ENCODE results near the gene ALKBH5.

ALKBH5 gene

DNA sequence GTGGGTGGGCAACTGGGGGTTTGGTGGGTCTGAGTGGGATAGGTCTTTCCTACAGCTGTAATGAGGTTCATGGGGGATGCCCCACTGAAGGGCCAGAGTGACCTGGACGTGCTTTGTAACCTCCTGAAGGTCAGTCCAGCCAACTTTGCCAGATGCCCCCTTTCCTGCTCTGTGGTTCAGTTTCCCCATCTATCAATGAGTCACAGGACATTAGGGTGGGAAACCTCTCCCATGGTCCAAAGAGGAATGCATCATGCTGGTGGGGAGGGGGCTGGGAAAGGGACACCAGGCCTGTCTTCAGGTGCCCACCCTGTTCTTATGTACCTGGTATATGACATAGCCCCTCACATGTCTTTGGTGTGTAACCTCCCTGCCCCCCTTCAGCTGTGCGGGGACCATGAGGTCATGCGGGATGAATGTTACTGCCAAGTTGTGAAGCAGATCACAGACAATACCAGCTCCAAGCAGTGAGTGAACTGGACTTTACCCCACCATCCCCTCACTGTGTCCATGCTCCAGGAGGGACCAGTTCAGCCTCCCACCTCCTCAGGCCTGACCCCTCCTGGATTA is 24.0 kb upstream of the ALKBH5 start:
- no peak for DNase-seq

DNA sequence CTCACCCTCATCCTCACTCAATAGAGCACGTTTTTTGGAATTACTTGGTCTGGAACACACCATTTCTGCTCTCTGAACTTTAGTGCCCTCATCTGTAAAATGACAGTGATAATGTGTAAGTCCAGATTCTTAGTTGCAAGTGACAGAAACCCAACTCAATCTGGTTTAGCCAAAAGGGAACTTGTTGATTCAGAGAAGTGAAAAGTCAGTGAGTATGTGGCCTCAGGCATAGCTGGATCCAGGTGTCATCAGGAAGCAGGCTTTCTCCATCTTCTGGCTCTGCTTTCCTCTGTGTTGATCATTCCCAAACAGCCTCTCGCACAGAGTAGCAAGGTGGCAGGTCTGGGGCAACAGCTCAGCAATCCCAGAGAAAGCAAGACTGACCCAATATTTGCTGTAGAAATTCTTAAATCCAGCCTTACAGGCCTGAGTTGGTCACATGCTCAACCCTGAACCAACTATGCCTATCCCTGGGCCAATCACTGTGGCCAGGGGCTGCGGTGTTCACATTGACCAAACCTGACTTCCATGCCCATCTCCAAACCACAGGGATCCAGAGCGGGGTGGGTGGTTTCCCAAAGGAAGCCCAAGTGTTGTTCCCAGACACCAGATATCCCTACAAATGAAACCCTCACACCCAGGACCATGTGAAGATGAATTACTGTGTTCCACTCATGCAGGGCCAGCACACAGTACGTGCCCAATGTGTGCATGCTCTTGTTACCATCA is 23.3 kb upstream of the ALKBH5 start:
- DNase-seq: no peak

DNA sequence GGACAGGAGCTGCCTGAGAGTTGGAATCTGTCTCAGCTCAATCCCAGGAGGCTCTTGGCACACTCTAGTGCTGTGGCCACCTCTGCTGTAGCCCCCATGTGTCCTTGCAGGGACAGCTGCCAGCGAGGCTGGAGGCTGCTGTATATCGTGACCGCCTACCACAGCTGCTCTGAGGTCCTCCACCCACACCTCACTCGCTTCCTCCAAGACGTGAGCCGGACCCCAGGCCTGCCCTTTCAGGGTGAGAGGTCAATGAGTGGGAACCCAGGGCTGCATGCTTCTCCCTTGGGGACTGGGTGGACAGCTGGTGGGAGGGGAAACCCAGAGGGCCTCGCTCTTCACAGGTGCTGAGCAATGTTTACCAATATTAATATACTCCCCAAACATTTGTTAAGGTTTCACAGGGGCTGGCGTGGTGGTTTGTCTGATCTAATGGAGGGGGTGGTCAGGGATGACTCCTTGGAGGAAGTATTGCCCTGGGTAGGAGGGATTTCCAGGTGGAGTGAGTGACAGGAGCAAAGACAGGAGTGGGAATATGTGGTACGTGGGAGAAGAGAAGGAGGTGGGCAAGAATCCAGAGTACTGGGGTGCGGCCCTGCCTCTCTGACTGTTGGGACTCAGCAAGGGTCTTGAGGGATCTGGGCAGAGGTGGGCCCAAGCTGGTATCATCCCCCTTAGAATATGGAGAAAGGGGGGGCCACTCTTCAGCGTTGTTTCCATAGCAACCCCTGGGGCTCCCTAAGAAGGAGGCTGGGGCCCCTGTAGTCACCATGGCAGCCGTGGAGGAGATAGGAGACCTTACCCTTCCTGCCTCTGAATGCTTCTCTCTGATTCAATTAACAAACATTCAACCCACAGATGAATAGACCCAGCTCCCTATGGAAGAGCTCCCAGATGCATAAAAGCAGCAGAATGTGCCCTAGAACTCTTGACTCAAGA is 22.2 kb upstream of the ALKBH5 start:
- no peak for DNase-seq

DNA sequence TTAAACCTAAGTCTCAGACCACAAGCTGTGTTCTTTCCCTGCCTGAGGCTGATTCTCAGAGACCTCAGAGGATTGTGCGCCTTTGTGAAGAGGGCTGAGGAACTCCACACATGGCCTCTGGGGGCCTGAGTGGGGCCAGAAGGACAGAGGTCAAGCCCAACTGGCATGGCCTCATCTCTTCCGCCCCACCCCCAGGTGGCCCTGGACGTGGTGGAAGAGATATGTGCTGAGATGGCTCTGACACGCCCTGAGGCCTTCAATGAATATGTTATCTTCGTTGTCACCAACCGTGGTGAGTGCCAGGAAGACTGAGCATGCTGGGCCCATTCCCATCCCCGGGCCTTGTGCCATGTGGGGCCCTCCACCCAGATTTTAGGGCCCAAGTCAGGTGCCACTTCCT is 20.1 kb upstream of the ALKBH5 start:
- no peak for DNase-seq

DNA sequence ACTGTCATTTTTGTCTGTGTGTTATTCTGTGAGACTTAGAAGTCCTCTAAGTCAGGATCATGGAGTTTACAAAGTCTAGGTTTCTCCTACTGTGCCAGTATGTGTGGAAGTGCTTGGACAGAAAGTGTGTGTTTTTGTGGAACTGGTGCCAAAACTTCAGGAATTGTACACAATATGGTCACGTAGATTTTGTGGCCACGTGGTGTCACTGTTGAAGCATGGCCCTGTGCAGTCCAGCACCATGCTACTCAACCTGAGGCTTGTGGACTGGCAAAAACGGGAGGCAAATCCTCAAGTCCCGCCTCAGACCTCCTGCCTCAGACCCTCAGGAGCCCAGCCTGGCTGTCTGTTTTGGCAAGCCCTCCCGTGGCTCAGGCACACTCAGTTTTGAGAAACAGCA is 16.7 kb upstream of the ALKBH5 start:
- no peak for DNase-seq

DNA sequence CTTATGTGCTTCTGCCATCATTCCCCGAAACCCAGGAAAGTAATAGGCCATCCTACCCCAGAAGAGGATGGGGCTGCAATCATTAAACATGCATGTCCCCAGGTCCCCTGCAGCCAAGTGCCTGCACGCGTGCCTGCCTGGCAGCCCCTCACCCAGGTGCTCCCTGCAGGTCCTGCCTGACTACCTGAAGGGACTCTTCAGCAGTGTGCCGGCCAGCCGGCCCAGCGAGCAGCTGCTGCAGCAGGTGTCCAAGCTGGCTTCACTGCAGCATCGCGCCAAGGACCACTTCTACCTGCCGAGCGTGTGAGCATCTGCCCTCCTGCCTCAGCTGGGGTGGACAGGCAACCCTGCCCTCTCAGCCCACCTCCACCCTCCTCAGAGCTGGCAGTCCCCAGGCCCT is 16.2 kb upstream of the ALKBH5 start:
- peak; percentile 79 for DNase-seq

DNA sequence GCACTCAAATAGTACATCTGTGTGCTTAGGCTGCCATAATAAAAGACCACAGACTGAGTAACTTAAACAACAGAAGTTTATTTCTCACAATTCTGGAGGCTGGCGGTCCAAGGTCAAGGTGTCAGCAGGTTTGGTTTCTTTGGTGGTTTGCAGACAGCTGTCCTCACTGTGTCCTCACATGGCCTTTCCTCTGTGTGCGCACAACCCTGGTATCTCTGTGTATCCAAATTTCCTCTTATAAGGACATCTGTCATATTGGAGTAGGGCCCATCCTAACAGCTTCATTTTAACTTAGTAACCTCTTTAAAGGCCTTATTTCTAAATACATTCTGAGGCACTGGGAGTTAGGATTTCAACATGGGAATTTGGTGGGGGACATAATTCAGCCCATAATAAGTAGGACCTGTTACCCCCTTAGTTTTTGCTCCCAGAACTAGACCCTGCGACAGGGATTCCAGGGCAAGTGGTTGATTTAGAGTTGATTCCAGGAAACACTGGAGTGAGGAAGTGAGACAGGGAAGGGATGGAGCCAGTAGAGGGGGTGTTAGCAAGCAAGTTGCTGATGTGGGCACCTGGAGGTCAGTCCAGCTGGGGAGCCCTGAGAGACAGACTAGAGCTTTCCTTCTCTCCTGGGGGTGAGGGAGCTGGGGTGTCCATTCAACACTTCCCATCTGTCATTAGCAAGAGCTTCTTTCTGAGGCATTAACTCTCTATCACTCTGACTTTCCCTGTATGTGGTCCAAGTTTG is 10.9 kb upstream of the ALKBH5 start:
- no peak for DNase-seq

DNA sequence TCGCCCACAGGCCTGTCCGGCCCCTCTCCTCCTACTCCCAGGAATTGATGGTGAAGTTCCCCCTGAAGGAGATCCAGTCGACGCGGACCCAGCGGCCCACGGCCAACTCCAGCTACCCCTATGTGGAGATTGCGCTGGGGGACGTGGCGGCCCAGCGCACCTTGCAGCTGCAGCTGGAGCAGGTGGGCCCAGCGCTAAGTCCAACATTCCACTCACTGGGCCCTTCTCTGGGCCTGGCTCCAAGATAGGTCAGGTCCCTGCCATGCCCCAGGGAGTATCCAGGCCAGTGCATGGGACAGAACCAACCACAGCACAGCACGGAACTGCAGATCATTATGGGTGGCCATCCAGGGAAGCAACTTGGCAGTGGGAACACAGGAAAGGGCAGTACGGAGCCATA is 9.9 kb upstream of the ALKBH5 start:
- no peak for DNase-seq

DNA sequence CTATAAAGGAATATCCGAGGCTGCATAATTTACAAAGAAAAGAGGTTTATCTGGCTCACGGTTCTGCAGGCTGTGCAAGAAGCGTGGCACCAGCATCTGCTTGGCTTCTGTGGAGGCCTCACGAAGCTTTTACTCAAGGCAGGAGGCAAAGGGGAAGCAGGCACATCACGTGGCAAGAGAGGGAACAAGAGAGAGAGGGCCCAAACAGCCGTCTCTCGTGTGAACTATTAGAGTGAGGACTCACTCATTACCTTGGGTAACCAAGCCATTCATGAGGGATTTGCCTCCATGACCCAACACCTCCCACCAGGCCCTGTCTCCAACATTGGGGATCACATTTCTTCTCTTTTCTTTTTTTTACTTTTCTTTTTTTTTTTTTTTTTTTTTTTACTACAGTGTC is 7.5 kb upstream of the ALKBH5 start:
- DNase-seq: no peak

DNA sequence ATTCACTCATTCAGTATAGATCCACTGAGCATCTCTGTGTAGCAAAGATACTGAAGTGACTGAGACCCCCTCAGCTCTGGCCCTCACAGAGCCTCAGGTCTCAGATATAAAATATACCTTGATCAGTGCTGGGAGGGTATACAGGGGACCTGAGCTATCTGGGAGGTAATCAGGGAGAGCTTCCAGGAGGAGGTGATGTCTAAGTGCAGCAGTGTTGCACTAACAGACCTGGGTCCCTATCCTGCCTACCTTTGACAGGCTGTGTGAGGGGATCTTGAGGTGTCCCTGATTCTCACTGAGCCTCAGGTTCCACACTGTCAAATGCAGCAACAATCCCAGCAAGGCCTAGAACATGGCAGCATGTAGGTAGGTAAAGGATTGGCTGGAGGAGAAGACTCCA is 6.5 kb upstream of the ALKBH5 start:
- DNase-seq: no peak

DNA sequence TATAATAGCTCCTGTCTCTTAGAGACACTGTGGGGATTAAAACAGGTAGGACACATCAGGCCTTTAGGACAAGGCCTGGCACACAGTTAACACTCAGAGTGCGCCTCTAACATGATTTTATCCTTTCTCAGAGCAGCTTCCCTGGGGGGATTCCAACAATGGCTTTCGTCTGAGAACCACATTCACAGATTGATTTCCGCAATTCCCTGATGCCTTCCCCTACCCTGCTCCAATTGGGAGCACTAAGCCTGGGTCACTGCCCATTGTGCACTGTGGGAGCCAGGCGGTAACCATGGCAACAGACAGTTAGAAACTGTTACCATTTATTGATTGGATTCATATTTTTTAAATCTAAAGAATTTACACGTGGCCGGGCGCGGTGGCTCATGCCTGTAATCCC is 5.9 kb upstream of the ALKBH5 start:
- DNase-seq: peak; percentile 35

DNA sequence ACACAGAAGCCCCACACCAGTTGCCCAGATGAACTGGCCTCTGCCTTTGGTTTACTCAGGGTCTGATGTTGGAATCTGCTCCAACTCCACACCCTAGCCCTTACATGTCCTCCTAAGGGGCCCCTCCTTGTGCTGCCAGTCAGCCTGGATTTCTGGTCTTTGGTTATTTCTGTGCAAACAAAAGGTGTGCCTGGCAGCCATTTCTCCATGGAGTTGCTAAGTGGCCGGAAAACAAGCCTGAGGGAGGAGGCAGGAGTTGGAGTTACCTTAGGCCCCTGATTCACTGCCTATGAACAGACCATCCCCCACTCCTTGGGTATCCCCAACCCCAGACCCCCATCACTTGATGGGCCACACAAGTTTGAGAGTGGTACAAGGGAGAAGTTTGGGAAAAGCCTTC is 4.4 kb upstream of the ALKBH5 start:
- DNase-seq: no peak

DNA sequence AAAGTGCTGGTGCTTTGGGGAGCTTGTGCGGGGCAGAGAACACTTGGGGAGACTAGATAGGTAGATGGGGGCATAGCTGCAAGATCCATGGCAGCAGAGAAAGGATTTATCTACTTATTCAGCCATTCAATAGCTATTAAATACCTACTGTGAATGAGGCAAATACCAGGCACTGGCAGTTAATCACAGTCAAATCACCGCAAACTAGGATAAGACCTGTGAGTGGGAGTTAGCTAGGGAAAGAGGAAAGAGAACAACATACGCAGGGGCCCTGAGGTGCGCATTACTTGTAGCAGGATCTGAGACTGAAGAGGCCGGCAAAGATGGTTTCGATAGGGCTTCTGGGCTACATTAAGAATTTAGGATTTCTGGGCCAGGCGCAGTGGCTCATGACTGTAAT is 3.8 kb upstream of the ALKBH5 start:
- DNase-seq: no peak

DNA sequence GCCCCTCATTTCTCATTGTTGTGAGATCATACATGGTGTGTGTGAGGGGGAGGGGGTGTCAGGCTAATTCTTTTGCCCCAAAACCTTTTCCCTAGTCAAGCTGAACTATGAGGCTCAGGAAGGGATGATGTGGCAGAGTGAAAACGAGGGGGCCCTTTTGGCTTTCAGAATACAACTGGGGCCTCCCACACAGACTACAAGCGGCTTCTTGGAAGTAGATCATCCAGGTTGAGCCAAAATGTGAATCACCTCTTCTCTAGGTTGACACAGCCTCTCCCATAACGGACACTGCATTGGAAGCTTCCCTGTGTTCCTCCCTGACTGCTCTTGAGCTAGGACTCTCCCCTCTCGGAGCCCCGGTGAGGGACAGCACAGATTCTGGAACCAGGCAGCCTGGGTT is 2.3 kb upstream of the ALKBH5 start:
- DNase-seq: no peak

DNA sequence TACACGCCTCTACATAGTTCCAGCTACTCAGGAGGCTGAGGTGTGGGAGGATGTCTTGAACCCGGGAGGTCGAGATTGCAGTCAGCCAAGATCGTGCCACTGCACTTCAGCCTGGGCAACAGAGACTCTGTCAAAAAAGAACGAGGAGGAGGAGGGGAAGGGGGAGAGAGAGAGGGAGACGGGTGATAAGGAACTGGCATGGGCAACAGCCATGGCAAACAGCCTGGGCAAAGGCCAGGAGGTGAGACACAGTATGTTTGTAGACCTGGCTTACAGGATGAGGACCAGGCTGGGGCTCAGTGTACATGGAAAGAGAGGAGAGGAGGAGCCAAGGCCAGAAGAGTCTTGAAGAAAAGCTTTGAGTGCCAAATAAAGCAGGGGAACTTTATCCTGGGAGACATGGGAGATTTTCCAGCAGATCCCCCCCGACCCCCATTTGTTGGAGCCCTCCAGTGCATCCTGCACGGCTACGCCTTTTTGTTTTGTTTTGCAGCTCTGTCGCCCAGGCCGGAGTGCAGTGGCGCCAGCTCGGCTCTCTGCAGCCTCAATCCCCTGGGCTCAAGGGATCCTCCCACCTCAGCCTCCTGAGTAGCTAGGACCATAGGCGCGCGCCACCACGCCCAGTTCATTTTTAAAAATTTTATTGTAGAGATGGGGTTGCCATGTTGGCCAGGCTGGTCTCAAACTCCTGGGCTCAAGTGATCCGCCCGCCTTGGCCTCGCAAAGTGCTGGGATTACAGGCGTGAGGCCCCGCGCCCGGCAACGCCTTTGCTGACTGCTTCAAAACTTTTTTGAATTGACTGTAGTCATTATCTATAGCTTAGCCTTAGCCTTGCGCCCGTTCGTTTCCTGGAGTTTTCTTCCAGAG is 1.3 kb upstream of the ALKBH5 start:
- DNase-seq: no peak

DNA sequence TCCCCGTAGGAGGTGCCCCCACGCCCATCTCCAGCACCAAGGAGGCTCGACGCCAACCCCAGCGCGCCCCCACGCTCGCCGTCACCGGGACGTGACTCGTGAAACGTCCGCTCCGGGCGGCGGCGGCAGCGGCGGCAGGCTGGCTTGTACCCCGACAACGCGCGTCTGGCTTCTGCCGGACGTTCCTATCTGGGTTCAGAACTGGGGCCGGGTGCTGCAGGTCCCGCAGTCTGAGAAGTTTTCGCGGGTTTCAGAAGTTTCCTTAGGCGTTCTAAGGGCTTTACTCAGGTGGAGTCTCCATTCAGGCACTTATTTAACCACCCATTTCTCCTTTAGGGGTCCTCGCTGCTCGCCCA is 672 bp upstream of the ALKBH5 start:
- peak; percentile 85 for DNase-seq

DNA sequence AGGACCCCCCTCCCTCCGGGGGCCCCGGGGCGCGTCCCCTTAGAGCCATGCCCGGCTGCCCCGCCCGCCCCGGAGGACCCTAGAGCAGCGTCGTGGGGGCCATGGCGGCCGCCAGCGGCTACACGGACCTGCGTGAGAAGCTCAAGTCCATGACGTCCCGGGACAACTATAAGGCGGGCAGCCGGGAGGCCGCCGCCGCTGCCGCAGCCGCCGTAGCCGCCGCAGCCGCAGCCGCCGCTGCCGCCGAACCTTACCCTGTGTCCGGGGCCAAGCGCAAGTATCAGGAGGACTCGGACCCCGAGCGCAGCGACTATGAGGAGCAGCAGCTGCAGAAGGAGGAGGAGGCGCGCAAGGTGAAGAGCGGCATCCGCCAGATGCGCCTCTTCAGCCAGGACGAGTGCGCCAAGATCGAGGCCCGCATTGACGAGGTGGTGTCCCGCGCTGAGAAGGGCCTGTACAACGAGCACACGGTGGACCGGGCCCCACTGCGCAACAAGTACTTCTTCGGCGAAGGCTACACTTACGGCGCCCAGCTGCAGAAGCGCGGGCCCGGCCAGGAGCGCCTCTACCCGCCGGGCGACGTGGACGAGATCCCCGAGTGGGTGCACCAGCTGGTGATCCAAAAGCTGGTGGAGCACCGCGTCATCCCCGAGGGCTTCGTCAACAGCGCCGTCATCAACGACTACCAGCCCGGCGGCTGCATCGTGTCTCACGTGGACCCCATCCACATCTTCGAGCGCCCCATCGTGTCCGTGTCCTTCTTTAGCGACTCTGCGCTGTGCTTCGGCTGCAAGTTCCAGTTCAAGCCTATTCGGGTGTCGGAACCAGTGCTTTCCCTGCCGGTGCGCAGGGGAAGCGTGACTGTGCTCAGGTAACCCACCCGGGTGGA is 759 bp downstream of the ALKBH5 start:
- peak; percentile 34 for DNase-seq

DNA sequence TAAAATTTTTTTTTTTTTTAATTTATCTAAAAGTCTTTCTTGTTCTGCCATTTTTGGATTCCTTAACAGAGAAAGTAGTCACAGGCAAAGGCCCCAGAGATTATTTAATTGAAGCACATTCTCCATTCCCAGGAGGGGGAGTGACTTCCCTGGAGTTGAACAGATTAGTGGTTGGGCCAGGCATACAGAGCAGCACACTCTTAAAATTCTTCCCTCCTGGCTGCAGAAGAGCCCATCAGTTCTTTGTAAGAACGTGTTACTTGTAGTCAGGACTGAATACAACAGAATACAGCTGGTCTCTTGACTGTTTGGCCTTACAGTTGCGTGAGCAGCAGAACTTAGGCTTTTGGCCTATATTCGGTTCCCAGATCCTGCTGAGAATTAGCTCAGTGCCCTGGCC is 1.8 kb downstream of the ALKBH5 start:
- no peak for DNase-seq

DNA sequence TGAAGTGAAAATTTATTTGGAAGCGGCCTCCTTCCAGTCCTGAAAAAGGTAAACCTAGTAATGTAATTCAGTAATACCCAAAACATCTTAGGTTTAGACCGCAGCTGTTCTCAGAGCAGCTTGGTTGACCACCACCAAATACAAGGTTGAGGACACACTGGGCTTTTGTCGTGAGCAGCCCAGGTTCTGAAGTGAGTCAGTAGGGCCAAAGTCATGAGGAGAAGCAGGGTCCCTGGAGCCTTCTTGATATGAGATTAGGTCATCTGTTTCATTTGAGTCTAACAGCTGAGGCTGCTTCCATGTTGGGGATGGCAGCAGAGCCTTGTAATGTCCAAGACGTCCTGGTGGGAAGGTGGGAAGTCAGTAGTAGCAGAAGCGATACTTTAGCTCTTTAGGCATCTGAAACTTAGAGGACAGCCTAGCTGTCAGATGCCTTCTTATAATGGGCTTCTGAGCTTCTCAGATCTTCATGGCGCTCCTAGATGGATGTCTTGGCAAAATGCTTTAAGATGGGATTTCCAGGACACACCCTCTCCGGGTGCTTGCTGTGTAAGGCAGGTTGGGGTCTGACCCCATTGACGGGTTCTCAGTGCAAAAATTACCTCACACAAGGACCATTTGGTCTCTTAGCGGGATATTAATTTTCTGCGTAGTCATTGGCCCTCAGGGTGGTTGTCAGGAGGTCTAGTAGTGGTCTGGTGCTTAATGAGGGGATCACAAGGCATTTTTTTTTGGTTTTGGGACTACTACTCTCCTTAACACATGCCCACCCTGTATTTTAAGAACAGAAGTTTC is 2.4 kb downstream of the ALKBH5 start:
- no peak for DNase-seq

DNA sequence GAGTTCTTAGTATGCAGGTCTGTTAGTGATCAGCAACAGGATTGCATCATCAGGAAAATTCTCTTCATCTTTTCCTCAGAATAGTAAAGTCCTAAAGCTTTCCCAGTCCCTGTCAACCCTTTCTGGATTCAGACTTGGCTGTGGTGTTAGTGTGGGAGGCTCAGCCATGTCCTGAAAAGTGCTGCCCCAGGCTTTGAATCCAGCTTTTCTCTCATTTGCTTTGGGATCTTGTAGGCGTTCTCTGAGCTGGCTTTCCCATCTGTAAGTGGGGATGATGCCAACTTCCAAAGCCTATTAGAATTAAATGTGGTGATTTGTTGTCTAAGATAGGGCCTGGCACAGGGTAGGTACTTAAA is 3.0 kb downstream of the ALKBH5 start:
- DNase-seq: no peak

DNA sequence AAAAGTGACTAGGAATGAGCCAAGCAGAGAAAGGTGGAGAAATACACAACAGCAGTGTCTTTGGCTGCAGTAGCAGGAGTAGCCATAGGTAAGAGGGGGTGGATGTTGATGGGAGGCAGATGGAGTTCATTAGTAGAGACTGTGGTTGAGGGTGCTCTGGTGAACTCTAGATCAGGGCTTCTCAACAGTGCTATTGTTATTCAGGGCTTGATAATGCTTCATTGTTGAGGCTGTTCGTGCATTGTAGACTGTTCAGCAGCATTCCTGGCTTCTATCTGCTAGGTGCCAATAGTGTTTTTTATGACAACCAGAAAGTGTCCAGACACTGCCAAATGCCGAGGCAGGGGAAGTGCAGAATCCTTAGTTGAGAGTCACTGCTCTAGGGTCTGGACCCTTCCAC is 3.6 kb downstream of the ALKBH5 start:
- DNase-seq: no peak

Measured in NCI-H146 (cell line).